GM23338 (cell line): ENCODE data around the gene PAM. TPM values are rescaled to one million over a fixed set of nuclear protein-coding genes. Genes with fewer than 3 reads are reported as not detected.

Source experiments
- ATAC-seq: fragments of 200-7000 bp; cut with Tn5 transposase; 3 replicates; pipeline ENCODE4 v1.9.1; 2020
- DNase-seq: peaks from one replicate; pipeline ENCODE4 v3.0.0-alpha.2; 2015; ENCODE audit warnings: low spot score
- H2AFZ ChIP-seq: fragments of 200-600 bp; sonication (generic); 2 replicates; pipeline ENCODE4 v1.8.0; 2016; ENCODE audit warnings: antibody characterized with exemption, mild to moderate bottlenecking, moderate library complexity
- H3F3A ChIP-seq: fragments of 200-600 bp; sonication (generic); replicated peaks from 2 replicates; pipeline ENCODE4 v1.8.0; 2017; ENCODE audit warnings: antibody characterized with exemption, mixed run types, low read depth
- H3K27ac ChIP-seq: fragments of 200-600 bp; sonication (generic); 2 replicates; pipeline ENCODE4 v1.6.1; 2016; ENCODE audit warnings: low read depth
- H3K27me3 ChIP-seq: fragments of 200-600 bp; sonication (generic); 2 replicates; pipeline ENCODE4 v1.8.0; 2016; ENCODE audit warnings: mild to moderate bottlenecking, mixed run types, moderate library complexity; ENCODE audit not compliant: insufficient read depth
- H3K36me3 ChIP-seq: fragments of 200-600 bp; sonication (generic); 2 replicates; pipeline ENCODE4 v1.8.0; 2016; ENCODE audit warnings: mild to moderate bottlenecking; ENCODE audit not compliant: insufficient read depth
- H3K4me1 ChIP-seq: fragments of 200-600 bp; sonication (generic); 2 replicates; pipeline ENCODE4 v1.8.0; 2016; ENCODE audit warnings: mild to moderate bottlenecking, moderate library complexity; ENCODE audit not compliant: insufficient read depth
- H3K4me2 ChIP-seq: fragments of 200-600 bp; sonication (generic); 2 replicates; pipeline ENCODE4 v1.7.1; 2017; ENCODE audit warnings: mixed run types
- H3K4me3 ChIP-seq: fragments of 200-600 bp; sonication (generic); 2 replicates; pipeline ENCODE4 v1.6.1; 2016; ENCODE audit warnings: mixed run types
- H3K79me2 ChIP-seq: fragments of 200-600 bp; sonication (generic); replicated peaks from 2 replicates; pipeline ENCODE4 v1.8.0; 2017; ENCODE audit warnings: mild to moderate bottlenecking; ENCODE audit not compliant: insufficient read depth
- H3K9me2 ChIP-seq: fragments of 200-600 bp; sonication (generic); 2 replicates; pipeline ENCODE4 v1.8.0; 2017; ENCODE audit not compliant: insufficient read depth
- H4K20me1 ChIP-seq: fragments of 200-600 bp; sonication (generic); replicated peaks from 2 replicates; pipeline ENCODE4 v1.8.0; 2017; ENCODE audit warnings: mild to moderate bottlenecking; ENCODE audit not compliant: insufficient read depth
- H3K27ac Mint-ChIP-seq: 2 replicates; pipeline ENCODE4 v1.8.0; 2020; ENCODE audit warnings: inconsistent platforms, mild to moderate bottlenecking, moderate library complexity, mixed read lengths
- H3K27me3 Mint-ChIP-seq: 3 replicates; pipeline ENCODE4 v1.8.0; 2022; ENCODE audit warnings: low read depth, mild to moderate bottlenecking, moderate library complexity, mixed read lengths, inconsistent platforms; ENCODE audit not compliant: insufficient read depth, poor library complexity
- H3K36me3 Mint-ChIP-seq: 3 replicates; pipeline ENCODE4 v1.8.0; 2021; ENCODE audit warnings: low read depth, mild to moderate bottlenecking, inconsistent platforms, moderate library complexity, mixed read lengths
- H3K4me1 Mint-ChIP-seq: 3 replicates; pipeline ENCODE4 v1.8.0; 2020; ENCODE audit warnings: mild to moderate bottlenecking, inconsistent platforms, mixed read lengths
- H3K4me3 Mint-ChIP-seq: 3 replicates; pipeline ENCODE4 v1.8.0; 2021; ENCODE audit warnings: moderate library complexity, mild to moderate bottlenecking, inconsistent platforms, mixed read lengths
- H3K9me3 Mint-ChIP-seq: 3 replicates; pipeline ENCODE4 v1.8.0; 2020; ENCODE audit warnings: moderate library complexity, mild to moderate bottlenecking, inconsistent platforms, mixed read lengths
- CREB1 ChIP-seq: fragments of 250-450 bp; sonication (Bioruptor Pico); IDR thresholded peaks from 2 replicates; pipeline ENCODE4 v1.5.0; 2020; ENCODE audit warnings: low read depth, mild to moderate bottlenecking, moderate library complexity
- EZH2 ChIP-seq: fragments of 200-600 bp; sonication (generic); IDR thresholded peaks from one replicate; pipeline ENCODE4 v1.8.0; 2017; ENCODE audit warnings: antibody characterized with exemption, mild to moderate bottlenecking, low read depth; ENCODE audit not compliant: unreplicated experiment
- EZH2phosphoT487 ChIP-seq: fragments of 200-600 bp; sonication (generic); IDR thresholded peaks from one replicate; pipeline ENCODE4 v1.8.1; 2018; ENCODE audit warnings: antibody characterized with exemption; ENCODE audit not compliant: unreplicated experiment
- JUNB ChIP-seq: IDR thresholded peaks from one replicate; pipeline ENCODE4 v1.6.1; 2016; ENCODE audit warnings: antibody characterized with exemption; ENCODE audit not compliant: unreplicated experiment
- NANOG ChIP-seq: IDR thresholded peaks from 2 replicates; pipeline ENCODE4 v1.6.1; 2016; ENCODE audit warnings: antibody characterized with exemption, borderline replicate concordance
- ZNF114 ChIP-seq: fragments of 250-450 bp; sonication (Bioruptor Pico); IDR thresholded peaks from 2 replicates; pipeline ENCODE4 v1.5.0; 2020; ENCODE audit warnings: mild to moderate bottlenecking, moderate library complexity
- ZNF331 ChIP-seq: fragments of 250-450 bp; sonication (Bioruptor Pico); IDR thresholded peaks from 2 replicates; pipeline ENCODE4 v1.5.0; 2020; ENCODE audit warnings: low read depth, mild to moderate bottlenecking, moderate library complexity
- polyA plus RNA-seq: library from polyadenylated mRNA; unstranded; fragments of >200 nt; fragmentation: Nextera tagmentation; extraction: Ambion mirVana; gene quantifications from 2 replicates; pipeline ENCODE4 v1.2.1, GENCODE V29; 2016
- total RNA-seq: library from RNA; depleted of rRNA; stranded (reverse); fragments of >200 nt; shearing (Covaris generic); gene quantifications from 2 replicates; pipeline ENCODE4 v1.2.3, GENCODE V29; 2014
- TF ChIP-seq, protein P1 (sequence below): IDR thresholded peaks from 2 replicates; pipeline ENCODE4 v1.6.1; 2016; ENCODE audit warnings: antibody characterized with exemption
- TF ChIP-seq, protein P2 (sequence below): fragments of 250-450 bp; sonication (Bioruptor Pico); IDR thresholded peaks from 2 replicates; pipeline ENCODE4 v1.5.0; 2020; ENCODE audit warnings: mild to moderate bottlenecking, moderate library complexity
- TF ChIP-seq, protein P3 (sequence below), 2 experiments: fragments of 200-600 bp in 1 of 2; sonication (generic) in 1 of 2; conservative IDR thresholded peaks; 2 replicates each; pipeline versions ENCODE4 v1.5.1 to v1.6.1; 2016 to 2017; ENCODE audit warnings: antibody characterized with exemption in 2 of 2, low read depth in 2 of 2, mild to moderate bottlenecking in 2 of 2, moderate library complexity in 1 of 2

The PAM gene
- total and polyA plus RNA-seq, 2 experiments from 2014 or later: 33.9 to 79.4 TPM

DNA sequence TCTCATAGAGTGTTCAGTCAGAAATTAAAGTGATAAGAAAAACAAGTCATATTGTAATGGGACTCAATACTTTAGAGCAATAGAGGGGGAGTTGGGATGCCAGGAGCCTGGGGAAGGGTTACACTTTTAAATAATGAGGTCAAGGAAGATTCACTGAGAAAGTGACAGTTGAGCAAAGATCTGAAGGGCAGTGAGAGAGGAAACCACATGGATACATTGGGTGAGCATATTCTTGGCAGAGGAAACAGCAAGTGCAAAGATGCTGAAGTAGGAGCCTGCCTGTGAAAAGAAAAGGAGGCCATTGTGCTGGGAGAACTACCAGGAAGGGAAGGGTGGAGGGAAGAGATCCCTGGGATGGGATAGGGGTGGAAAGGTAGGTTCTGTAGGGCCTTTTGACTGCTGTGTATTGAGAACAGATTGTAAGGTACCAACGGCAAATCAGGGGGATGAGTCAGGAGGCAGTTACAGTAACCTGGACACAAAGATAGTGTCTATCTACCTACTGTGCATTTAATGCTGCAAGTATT lies 79.4 kb downstream of the PAM start:
- peaks cover 10% of the 10 kb centered on the region; the same call in 2 of the 3 replicates for H3K36me3 Mint-ChIP-seq
- H3K27ac ChIP-seq: no peak overlapping the region
- TF ChIP-seq, protein P1, sequence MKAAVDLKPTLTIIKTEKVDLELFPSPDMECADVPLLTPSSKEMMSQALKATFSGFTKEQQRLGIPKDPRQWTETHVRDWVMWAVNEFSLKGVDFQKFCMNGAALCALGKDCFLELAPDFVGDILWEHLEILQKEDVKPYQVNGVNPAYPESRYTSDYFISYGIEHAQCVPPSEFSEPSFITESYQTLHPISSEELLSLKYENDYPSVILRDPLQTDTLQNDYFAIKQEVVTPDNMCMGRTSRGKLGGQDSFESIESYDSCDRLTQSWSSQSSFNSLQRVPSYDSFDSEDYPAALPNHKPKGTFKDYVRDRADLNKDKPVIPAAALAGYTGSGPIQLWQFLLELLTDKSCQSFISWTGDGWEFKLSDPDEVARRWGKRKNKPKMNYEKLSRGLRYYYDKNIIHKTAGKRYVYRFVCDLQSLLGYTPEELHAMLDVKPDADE: no peak
- TF ChIP-seq JUNB: no peak
- TF ChIP-seq EZH2: no peak
- no peak for TF ChIP-seq ZNF331 (CRISPR knock-in tag)
- no peaks in the 10 kb centered on the region for H3K79me2 ChIP-seq
- peaks cover 6% of the 10 kb centered on the region; the same call in 1 of the 3 replicates for H3K9me3 Mint-ChIP-seq
- no peaks in the 10 kb centered on the region for H3K27me3 ChIP-seq
- H3K4me2 ChIP-seq: no peak overlapping the region
- no peaks in the 10 kb centered on the region for H3K9me2 ChIP-seq
- H4K20me1 ChIP-seq: no peaks in the 10 kb centered on the region
- DNase-seq (peak; percentile 16), ATAC-seq (peak; percentile 63)
- H3K4me3 Mint-ChIP-seq: no peak overlapping the region
- no peak overlapping the region for H3K4me3 ChIP-seq
- peak overlapping the region; percentile 4 for H3K27ac Mint-ChIP-seq
- H3K4me1 Mint-ChIP-seq: peaks cover 6% of the 10 kb centered on the region
- no peaks in the 10 kb centered on the region for H3K4me1 ChIP-seq
- no peaks in the 10 kb centered on the region for H3K27me3 Mint-ChIP-seq
- H3K36me3 ChIP-seq: no peaks in the 10 kb centered on the region
- no peak overlapping the region for H2AFZ ChIP-seq
- H3F3A ChIP-seq: no peaks in the 10 kb centered on the region

DNA sequence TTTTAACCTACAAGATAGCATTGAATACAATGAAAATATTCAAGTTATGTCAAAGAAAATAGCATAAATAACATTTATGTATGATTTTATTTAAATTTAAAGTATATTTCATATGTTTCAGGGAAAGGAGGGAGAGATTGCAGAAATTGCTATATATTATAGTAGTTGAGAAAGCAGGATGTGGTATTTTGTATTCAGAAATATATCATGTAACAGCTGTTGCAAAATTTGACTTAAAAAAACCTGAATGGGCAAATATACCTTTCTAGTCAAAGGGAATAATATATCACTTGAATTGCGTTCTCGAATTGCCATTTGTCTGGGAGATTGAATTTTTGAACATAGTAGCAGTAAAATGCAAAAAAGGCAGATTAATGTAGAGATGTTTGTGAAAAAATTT lies 80.6 kb downstream of the PAM start:
- no peak overlapping the region for H3K4me3 Mint-ChIP-seq
- H3K36me3 ChIP-seq: no peaks in the 10 kb centered on the region
- 0 out of 3 replicates have a peak, but pooled peaks cover 1% of the 10 kb centered on the region for H3K9me3 Mint-ChIP-seq
- H3K4me3 ChIP-seq: no peak overlapping the region
- H3K27ac ChIP-seq: no peak overlapping the region
- H4K20me1 ChIP-seq: no peaks in the 10 kb centered on the region
- no peaks in the 10 kb centered on the region for H3K27me3 ChIP-seq
- no peak overlapping the region for H2AFZ ChIP-seq
- peaks cover 6% of the 10 kb centered on the region for H3K4me1 Mint-ChIP-seq
- H3K36me3 Mint-ChIP-seq: peaks cover 2% of the 10 kb centered on the region; the same call in 2 of the 3 replicates
- H3K4me1 ChIP-seq: no peaks in the 10 kb centered on the region
- no peak for ATAC-seq
- H3K27me3 Mint-ChIP-seq: no peaks in the 10 kb centered on the region
- H3K27ac Mint-ChIP-seq: no peak overlapping the region
- no peaks in the 10 kb centered on the region for H3F3A ChIP-seq
- DNase-seq: no peak
- TF ChIP-seq ZNF331 (CRISPR knock-in tag) (no peak), JUNB (no peak), ZNF114 (CRISPR knock-in tag) (no peak), NANOG (no peak), CREB1 (CRISPR knock-in tag) (no peak), EZH2 (no peak), EZH2phosphoT487 (no peak)
- TF ChIP-seq, protein P2, sequence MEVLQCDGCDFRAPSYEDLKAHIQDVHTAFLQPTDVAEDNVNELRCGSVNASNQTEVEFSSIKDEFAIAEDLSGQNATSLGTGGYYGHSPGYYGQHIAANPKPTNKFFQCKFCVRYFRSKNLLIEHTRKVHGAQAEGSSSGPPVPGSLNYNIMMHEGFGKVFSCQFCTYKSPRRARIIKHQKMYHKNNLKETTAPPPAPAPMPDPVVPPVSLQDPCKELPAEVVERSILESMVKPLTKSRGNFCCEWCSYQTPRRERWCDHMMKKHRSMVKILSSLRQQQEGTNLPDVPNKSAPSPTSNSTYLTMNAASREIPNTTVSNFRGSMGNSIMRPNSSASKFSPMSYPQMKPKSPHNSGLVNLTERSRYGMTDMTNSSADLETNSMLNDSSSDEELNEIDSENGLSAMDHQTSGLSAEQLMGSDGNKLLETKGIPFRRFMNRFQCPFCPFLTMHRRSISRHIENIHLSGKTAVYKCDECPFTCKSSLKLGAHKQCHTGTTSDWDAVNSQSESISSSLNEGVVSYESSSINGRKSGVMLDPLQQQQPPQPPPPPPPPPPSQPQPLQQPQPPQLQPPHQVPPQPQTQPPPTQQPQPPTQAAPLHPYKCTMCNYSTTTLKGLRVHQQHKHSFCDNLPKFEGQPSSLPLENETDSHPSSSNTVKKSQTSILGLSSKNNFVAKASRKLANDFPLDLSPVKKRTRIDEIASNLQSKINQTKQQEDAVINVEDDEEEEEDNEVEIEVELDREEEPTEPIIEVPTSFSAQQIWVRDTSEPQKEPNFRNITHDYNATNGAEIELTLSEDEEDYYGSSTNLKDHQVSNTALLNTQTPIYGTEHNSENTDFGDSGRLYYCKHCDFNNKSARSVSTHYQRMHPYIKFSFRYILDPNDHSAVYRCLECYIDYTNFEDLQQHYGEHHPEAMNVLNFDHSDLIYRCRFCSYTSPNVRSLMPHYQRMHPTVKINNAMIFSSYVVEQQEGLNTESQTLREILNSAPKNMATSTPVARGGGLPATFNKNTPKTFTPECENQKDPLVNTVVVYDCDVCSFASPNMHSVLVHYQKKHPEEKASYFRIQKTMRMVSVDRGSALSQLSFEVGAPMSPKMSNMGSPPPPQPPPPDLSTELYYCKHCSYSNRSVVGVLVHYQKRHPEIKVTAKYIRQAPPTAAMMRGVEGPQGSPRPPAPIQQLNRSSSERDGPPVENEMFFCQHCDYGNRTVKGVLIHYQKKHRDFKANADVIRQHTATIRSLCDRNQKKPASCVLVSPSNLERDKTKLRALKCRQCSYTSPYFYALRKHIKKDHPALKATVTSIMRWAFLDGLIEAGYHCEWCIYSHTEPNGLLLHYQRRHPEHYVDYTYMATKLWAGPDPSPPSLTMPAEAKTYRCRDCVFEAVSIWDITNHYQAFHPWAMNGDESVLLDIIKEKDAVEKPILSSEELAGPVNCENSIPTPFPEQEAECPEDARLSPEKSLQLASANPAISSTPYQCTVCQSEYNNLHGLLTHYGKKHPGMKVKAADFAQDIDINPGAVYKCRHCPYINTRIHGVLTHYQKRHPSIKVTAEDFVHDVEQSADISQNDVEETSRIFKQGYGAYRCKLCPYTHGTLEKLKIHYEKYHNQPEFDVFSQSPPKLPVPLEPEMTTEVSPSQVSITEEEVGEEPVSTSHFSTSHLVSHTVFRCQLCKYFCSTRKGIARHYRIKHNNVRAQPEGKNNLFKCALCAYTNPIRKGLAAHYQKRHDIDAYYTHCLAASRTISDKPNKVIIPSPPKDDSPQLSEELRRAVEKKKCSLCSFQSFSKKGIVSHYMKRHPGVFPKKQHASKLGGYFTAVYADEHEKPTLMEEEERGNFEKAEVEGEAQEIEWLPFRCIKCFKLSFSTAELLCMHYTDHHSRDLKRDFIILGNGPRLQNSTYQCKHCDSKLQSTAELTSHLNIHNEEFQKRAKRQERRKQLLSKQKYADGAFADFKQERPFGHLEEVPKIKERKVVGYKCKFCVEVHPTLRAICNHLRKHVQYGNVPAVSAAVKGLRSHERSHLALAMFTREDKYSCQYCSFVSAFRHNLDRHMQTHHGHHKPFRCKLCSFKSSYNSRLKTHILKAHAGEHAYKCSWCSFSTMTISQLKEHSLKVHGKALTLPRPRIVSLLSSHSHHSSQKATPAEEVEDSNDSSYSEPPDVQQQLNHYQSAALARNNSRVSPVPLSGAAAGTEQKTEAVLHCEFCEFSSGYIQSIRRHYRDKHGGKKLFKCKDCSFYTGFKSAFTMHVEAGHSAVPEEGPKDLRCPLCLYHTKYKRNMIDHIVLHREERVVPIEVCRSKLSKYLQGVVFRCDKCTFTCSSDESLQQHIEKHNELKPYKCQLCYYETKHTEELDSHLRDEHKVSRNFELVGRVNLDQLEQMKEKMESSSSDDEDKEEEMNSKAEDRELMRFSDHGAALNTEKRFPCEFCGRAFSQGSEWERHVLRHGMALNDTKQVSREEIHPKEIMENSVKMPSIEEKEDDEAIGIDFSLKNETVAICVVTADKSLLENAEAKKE (CRISPR knock-in tag): no peak
- TF ChIP-seq, protein P3, sequence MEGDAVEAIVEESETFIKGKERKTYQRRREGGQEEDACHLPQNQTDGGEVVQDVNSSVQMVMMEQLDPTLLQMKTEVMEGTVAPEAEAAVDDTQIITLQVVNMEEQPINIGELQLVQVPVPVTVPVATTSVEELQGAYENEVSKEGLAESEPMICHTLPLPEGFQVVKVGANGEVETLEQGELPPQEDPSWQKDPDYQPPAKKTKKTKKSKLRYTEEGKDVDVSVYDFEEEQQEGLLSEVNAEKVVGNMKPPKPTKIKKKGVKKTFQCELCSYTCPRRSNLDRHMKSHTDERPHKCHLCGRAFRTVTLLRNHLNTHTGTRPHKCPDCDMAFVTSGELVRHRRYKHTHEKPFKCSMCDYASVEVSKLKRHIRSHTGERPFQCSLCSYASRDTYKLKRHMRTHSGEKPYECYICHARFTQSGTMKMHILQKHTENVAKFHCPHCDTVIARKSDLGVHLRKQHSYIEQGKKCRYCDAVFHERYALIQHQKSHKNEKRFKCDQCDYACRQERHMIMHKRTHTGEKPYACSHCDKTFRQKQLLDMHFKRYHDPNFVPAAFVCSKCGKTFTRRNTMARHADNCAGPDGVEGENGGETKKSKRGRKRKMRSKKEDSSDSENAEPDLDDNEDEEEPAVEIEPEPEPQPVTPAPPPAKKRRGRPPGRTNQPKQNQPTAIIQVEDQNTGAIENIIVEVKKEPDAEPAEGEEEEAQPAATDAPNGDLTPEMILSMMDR (conservative IDR thresholded peaks at IDR 0.05; ENCODE audit: low read depth in 2 of 2): no peak
- TF ChIP-seq, protein P1: no peak
- no peaks in the 10 kb centered on the region for H3K9me2 ChIP-seq
- H3K4me2 ChIP-seq: no peak overlapping the region
- no peaks in the 10 kb centered on the region for H3K79me2 ChIP-seq
